GM12872 (cell line): ENCODE data around the gene BPI.

ENCODE experiments used
- CTCF ChIP-seq: IDR thresholded peaks from 3 replicates; pipeline ENCODE4 v1.5.1; 2011; ENCODE audit warnings: low read depth, mild to moderate bottlenecking, low read length, moderate library complexity; ENCODE audit not compliant: insufficient read depth

Gene BPI

GRCh38 chr20:38261054-38261390, 42.9 kb upstream of the BPI start:
- no peak for TF ChIP-seq CTCF

GRCh38 chr20:38262931-38263330, 41.0 kb upstream of the BPI start:
- TF ChIP-seq CTCF: no peak

GRCh38 chr20:38266426-38266825, 37.5 kb upstream of the BPI start:
- TF ChIP-seq CTCF: no peak

DNA sequence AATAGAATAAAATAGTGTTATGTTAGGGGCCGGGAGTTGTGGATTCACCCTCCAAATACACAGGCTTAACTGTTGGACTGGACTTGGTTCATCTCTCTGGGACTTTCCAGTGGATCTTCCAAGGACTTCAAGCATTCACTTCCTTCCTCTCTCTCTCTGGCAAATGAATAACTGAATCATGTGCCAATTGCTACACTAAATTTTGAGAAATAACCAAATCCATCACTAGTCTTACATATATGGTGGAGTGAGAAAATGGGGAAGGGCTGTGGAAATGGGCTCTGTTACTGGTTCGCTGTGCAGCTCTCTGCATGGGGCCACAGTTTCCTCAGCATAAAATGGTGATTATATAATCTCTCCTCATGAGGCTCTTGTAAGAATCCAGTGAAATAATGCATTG, 36.7 kb upstream of the BPI start:
- no peak for TF ChIP-seq CTCF

GRCh38 chr20:38267901-38268514, 35.9 kb upstream of the BPI start:
- TF ChIP-seq CTCF: no peak

GRCh38 chr20:38269040-38269439, 34.9 kb upstream of the BPI start:
- no peak for TF ChIP-seq CTCF

GRCh38 chr20:38269715-38270114, 34.2 kb upstream of the BPI start:
- TF ChIP-seq CTCF: no peak
